Esophagus muscularis mucosa (tissue), 4 donors: ENCODE measurements around the gene TNFRSF14.

Source experiments
- EP300 ChIP-seq: sonication (generic); formaldehyde crosslinking; IDR thresholded peaks from one replicate; pipeline ENCODE4 v1.6.1; 2017; ENCODE audit warnings: antibody characterized with exemption
- POLR2A ChIP-seq: fragments of 450-650 bp; IDR thresholded peaks from one replicate; pipeline ENCODE4 v1.6.1; 2017; ENCODE audit warnings: antibody characterized with exemption, moderate library complexity, mild to moderate bottlenecking, low read depth
- POLR2AphosphoS5 ChIP-seq, 2 donors: sonication (generic); formaldehyde crosslinking; IDR thresholded peaks; one replicate each; pipeline ENCODE4 v1.6.1; 2017; ENCODE audit warnings: antibody characterized with exemption in 2 of 2
- TF ChIP-seq, protein P1 (sequence below), 3 experiments: fragments of 200-600 bp in 2 of 3; fragments of 450-650 bp in 1 of 3; sonication (generic) in 2 of 3; IDR thresholded peaks; one replicate each; pipeline ENCODE4 v1.5.1; 2017 to 2019; ENCODE audit warnings: antibody characterized with exemption in 3 of 3, mild to moderate bottlenecking in 2 of 3, moderate library complexity in 1 of 3

DNA sequence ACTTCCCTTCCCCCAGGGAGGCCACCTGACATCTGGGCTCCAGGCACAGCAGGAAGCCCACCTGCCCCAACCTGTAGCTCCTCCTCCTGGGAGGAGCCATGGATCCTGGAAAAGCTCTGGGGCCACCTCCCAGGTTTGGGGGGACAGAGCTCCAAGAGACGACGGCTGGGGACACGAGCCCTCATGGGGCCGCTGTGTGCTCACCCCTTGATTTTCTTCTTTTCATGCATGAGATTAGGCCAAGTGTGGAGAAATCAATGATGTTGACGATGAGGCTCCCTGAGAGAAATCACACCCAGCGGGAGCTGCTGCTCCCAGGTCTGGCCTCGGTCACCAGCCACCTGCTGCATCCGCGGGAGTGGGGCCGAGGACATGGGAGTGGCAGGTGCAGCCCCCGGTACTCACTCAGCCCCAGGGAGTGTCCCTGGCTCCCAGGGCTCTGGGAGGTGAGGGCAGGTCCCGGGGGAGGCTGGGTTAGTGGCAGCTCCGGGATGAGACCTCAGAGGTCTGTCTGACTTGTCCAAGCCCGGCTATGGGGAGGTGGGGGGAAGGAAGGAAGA is 8.7 kb downstream of the TNFRSF14 start:
- TF ChIP-seq POLR2AphosphoS5 (IDR thresholded peaks at IDR 0.05), result no peak
- no peak for TF ChIP-seq POLR2A
- TF ChIP-seq, protein P1, sequence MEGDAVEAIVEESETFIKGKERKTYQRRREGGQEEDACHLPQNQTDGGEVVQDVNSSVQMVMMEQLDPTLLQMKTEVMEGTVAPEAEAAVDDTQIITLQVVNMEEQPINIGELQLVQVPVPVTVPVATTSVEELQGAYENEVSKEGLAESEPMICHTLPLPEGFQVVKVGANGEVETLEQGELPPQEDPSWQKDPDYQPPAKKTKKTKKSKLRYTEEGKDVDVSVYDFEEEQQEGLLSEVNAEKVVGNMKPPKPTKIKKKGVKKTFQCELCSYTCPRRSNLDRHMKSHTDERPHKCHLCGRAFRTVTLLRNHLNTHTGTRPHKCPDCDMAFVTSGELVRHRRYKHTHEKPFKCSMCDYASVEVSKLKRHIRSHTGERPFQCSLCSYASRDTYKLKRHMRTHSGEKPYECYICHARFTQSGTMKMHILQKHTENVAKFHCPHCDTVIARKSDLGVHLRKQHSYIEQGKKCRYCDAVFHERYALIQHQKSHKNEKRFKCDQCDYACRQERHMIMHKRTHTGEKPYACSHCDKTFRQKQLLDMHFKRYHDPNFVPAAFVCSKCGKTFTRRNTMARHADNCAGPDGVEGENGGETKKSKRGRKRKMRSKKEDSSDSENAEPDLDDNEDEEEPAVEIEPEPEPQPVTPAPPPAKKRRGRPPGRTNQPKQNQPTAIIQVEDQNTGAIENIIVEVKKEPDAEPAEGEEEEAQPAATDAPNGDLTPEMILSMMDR (IDR thresholded peaks at IDR 0.05), result no peak
- TF ChIP-seq EP300, result no peak
